ENCODE data around the gene GLCE.

Gene GLCE

GRCh38 chr15:69244798-69245197 lies 84.4 kb downstream of the GLCE start:
- no peak for TF ChIP-seq CTCF (IDR thresholded peaks at IDR 0.05; ENCODE audit: borderline replicate concordance, insufficient read depth, low read depth, low read length)
- no peak overlapping the region for H3K4me3 ChIP-seq (ENCODE audit: low read depth, low read length)

- H3K4me3 ChIP-seq (ENCODE audit: low read depth, low read length): no peak overlapping the region
- no peak for TF ChIP-seq CTCF (IDR thresholded peaks at IDR 0.05; ENCODE audit: borderline replicate concordance, insufficient read depth, low read depth, low read length)
These were observed 92.7 kb downstream of the GLCE start for GRCh38 chr15:69253156-69253555.

GRCh38 chr15:69265347-69265955 lies 105.0 kb downstream of the GLCE start:
- H3K4me3 ChIP-seq (ENCODE audit: low read depth, low read length): no peak overlapping the region
- TF ChIP-seq CTCF (IDR thresholded peaks at IDR 0.05; ENCODE audit: borderline replicate concordance, insufficient read depth, low read depth, low read length): peak; percentile 16; the same call in 1 of the 2 replicates

GRCh38 chr15:69271217-69271616 lies 110.8 kb downstream of the GLCE start:
- no peak for TF ChIP-seq CTCF (IDR thresholded peaks at IDR 0.05; ENCODE audit: borderline replicate concordance, insufficient read depth, low read depth, low read length)
- H3K4me3 ChIP-seq (ENCODE audit: low read depth, low read length): no peak overlapping the region

GRCh38 chr15:69272139-69272538 lies 111.7 kb downstream of the GLCE start:
- H3K4me3 ChIP-seq (ENCODE audit: low read depth, low read length): no peak overlapping the region
- TF ChIP-seq CTCF (IDR thresholded peaks at IDR 0.05; ENCODE audit: borderline replicate concordance, insufficient read depth, low read depth, low read length): no peak

- H3K4me3 ChIP-seq (ENCODE audit: low read depth, low read length): no peak overlapping the region
- TF ChIP-seq CTCF (IDR thresholded peaks at IDR 0.05; ENCODE audit: borderline replicate concordance, insufficient read depth, low read depth, low read length): no peak
These were observed 112.5 kb downstream of the GLCE start for GRCh38 chr15:69272891-69273290.

GRCh38 chr15:69275074-69275670 lies 114.7 kb downstream of the GLCE start:
- H3K4me3 ChIP-seq (ENCODE audit: low read depth, low read length): no peak overlapping the region
- no peak for TF ChIP-seq CTCF (IDR thresholded peaks at IDR 0.05; ENCODE audit: borderline replicate concordance, insufficient read depth, low read depth, low read length)
